Sciatic nerve (tissue), 2 donors: ENCODE measurements around the gene INSRR. TPM values are rescaled to one million over a fixed set of nuclear protein-coding genes. Genes with fewer than 3 reads are reported as not detected.
A peak's percentile ranks its signal among the peaks of the same experiment; 100 is the strongest.

Source experiments
- ATAC-seq: fragments of 200-7000 bp; cut with Tn5 transposase; one replicate; pipeline ENCODE4 v1.9.1; 2020; ENCODE audit warnings: mild to moderate bottlenecking, moderate library complexity
- DNase-seq: peaks from one replicate; pipeline ENCODE4 v3.0.0-alpha.2; 2020; ENCODE audit warnings: low spot score
- intact Hi-C: fragments of 100-400 bp; cut with DNase I; formaldehyde crosslinking; loops from one replicate; pipeline ENCODE4 v1.14.2; 2022
- total RNA-seq: library from RNA; stranded (reverse); fragmentation: NEBNext Ultra II Directional; extraction: Animal tissue kit (Norgen Biotek cat#: 25700); gene quantifications from one replicate; pipeline ENCODE4 v1.2.1, GENCODE V29; 2021
- donor health status: DM: no; HTN: no; CAD: no.
- donor health status: DM: no; HTN: no; CAD: no.

Gene INSRR
- total RNA-seq, 1 donor from 2014 or later, result 0.40 TPM

- ATAC-seq (peak; percentile 83), DNase-seq (no peak)
- intact Hi-C loops, result no loop called here
Observed at GRCh38 chr1:156801409-156802121, 57.4 kb downstream of the INSRR start.

DNA sequence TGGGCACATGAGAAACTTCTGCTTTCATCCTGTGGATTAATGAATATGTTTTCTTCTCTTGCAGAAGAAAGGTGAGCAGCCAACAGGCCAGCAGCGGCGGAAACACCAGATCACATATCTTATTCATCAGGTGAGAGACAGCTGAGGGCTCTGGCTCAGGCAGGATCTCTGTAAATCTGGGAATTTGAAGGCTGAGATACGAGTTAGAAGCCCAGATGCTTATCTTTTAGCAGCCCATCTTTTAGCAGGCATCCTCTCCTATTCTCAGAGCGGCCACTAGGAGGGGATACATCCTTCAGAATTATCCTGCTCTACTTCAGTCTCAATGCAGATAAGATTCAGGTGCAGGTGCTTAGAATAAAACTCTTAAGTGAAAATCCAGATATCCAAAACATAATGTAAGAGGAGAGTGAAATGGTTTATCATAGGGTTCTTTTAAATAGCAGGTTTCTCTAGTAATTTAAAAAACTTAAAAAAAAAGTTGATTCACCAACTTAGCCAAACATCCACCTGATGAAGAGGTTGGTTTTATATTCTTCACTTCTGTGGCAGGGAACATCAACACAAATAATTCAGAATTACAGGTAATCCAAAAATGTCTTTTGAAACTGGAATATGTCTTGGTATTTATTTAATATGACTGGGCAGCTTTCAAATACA lies 61.6 kb downstream of the INSRR start:
- DNase-seq (no peak), ATAC-seq (no peak)
- intact Hi-C loops, result no loop called here

GRCh38 chr1:156796340-156797097 lies 62.4 kb downstream of the INSRR start:
- no peak for DNase-seq
- intact Hi-C loops, result no loop called here
- ATAC-seq, result no peak

DNA sequence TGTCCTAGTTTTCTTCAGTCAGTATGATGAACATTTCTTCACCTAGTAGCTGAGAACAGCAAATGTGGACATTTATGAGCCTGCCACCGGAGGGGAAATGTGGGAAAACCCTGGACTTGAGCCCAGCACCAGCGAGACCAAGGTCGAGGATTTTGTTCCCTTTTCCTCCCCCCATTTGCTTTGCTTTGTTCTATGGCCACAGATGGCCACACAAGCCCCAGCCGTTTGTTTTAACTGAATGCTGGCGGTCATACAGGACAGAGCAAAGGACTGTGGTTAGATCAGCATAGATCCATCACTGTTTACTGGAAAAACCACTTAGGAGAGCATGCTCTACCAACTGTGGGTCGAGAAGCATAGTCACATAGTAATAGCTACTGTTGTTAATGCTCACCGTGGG lies 63.1 kb downstream of the INSRR start:
- DNase-seq (no peak), ATAC-seq (no peak)
- intact Hi-C loops, result no loop called here

- intact Hi-C loops, result no loop called here
- ATAC-seq, result no peak
- no peak for DNase-seq
Observed at GRCh38 chr1:156795374-156795733, 63.6 kb downstream of the INSRR start.

GRCh38 chr1:156794506-156795373 lies 64.2 kb downstream of the INSRR start:
- DNase-seq, result no peak
- intact Hi-C loops, result no loop called here
- ATAC-seq, result no peak

Other genes with a start within 250 kb of the INSRR start
- gene HAPLN2, start 239.7 kb downstream of the INSRR start, total RNA-seq, result 5.5 TPM
- gene BCAN, start 217.0 kb downstream of the INSRR start, total RNA-seq, result 0.27 TPM
- gene NES, start 181.7 kb downstream of the INSRR start, total RNA-seq, result 126 TPM
- gene CRABP2, start 153.5 kb downstream of the INSRR start, total RNA-seq, result 40.0 TPM
- 35.9 TPM for gene METTL25B, start 130.6 kb downstream of the INSRR start, total RNA-seq
- 19.4 TPM for gene ISG20L2, start 130.4 kb downstream of the INSRR start, total RNA-seq
- gene MRPL24, start 118.0 kb downstream of the INSRR start, total RNA-seq, result 59.5 TPM
- gene HDGF, start 107.4 kb downstream of the INSRR start, total RNA-seq, result 112 TPM
- gene PRCC, start 91.6 kb downstream of the INSRR start, total RNA-seq, result 52.8 TPM
- gene SH2D2A, start 42.3 kb downstream of the INSRR start, total RNA-seq, result 1.6 TPM
- gene NTRK1, start 1.7 kb upstream of the INSRR start, total RNA-seq, result 1.8 TPM
- 74.7 TPM for gene PEAR1, start 34.6 kb upstream of the INSRR start, total RNA-seq
- gene LRRC71, start 61.5 kb upstream of the INSRR start, total RNA-seq, result 2.5 TPM
- gene ARHGEF11, start 186.6 kb upstream of the INSRR start, total RNA-seq, result 38.4 TPM
- gene ETV3L, start 240.7 kb upstream of the INSRR start, total RNA-seq, result not detected